ENCODE results near the gene DPP10.

The DPP10 gene

GRCh38 chr2:115746151-115746550 lies 1303.7 kb downstream of the DPP10 start:
- TF ChIP-seq REST (IDR thresholded peaks at IDR 0.05; ENCODE audit: low read depth) (no peak), ZBTB7A (IDR thresholded peaks at IDR 0.05; ENCODE audit: low read depth) (no peak), CEBPB (IDR thresholded peaks at IDR 0.05) (no peak), TCF12 (IDR thresholded peaks at IDR 0.05; ENCODE audit: low read depth) (no peak), USF1 (IDR thresholded peaks at IDR 0.05) (no peak), TAF1 (IDR thresholded peaks at IDR 0.05; ENCODE audit: low read depth) (no peak), NFIC (IDR thresholded peaks at IDR 0.05) (no peak), CREB1 (IDR thresholded peaks at IDR 0.05; ENCODE audit: low read depth) (no peak), TEAD4 (IDR thresholded peaks at IDR 0.05) (no peak), EGR1 (IDR thresholded peaks at IDR 0.05) (no peak), EP300 (IDR thresholded peaks at IDR 0.05; ENCODE audit: borderline replicate concordance) (no peak), FOXM1 (IDR thresholded peaks at IDR 0.05; ENCODE audit: borderline replicate concordance, low read depth) (no peak)
- TF ChIP-seq, protein P1, sequence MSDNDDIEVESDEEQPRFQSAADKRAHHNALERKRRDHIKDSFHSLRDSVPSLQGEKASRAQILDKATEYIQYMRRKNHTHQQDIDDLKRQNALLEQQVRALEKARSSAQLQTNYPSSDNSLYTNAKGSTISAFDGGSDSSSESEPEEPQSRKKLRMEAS (IDR thresholded peaks at IDR 0.05): no peak

DNA sequence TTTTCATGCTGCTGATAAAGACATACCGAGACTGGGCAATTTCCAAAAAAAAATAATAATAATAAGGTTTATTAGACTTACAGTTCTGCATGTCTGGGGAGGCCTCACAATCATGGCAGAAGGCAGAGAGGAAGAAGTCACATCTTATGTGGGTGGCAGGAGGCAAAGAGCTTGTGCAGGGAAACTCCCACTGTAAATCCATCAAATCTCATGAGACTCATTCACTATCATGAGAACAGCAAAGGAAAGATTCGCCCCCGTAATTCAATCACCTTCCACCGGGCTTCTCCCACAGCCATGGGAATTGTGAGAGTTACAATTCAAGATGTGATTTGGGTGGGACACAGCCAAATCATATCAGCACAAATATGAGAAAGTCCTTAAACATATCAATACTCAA lies 1314.8 kb downstream of the DPP10 start:
- TF ChIP-seq EP300 (IDR thresholded peaks at IDR 0.05; ENCODE audit: borderline replicate concordance) (no peak), TAF1 (IDR thresholded peaks at IDR 0.05; ENCODE audit: low read depth) (no peak), TCF12 (IDR thresholded peaks at IDR 0.05; ENCODE audit: low read depth) (no peak), TEAD4 (IDR thresholded peaks at IDR 0.05) (no peak), USF1 (IDR thresholded peaks at IDR 0.05) (no peak)

DNA sequence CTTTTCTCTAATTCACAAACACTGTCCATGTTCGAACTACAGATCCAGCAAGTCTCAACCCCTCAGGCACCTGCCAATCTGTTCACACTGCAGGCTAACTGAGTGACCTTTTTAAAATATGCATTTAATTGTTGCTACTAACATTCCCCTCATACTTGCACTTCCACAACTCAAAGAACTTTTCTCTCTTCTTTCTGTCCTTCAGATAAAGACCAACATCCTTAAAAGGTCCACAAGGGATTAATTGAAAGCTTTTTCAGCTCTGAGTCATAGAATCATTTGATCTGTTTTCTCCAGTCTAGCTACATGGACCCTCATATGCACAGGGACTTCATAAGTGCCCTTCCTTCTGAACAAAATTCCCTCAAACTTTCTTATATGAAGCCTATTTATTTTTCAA lies 1321.2 kb downstream of the DPP10 start:
- TF ChIP-seq TEAD4 (IDR thresholded peaks at IDR 0.05): no peak
- TF ChIP-seq NFIC (IDR thresholded peaks at IDR 0.05): no peak
- TF ChIP-seq REST (IDR thresholded peaks at IDR 0.05; ENCODE audit: low read depth): no peak
- TF ChIP-seq, protein P1 (IDR thresholded peaks at IDR 0.05): no peak
- TF ChIP-seq YY1 (IDR thresholded peaks at IDR 0.05; ENCODE audit: low read depth): no peak

GRCh38 chr2:115771516-115771915 lies 1329.1 kb downstream of the DPP10 start:
- TF ChIP-seq EP300 (IDR thresholded peaks at IDR 0.05; ENCODE audit: borderline replicate concordance) (no peak), REST (IDR thresholded peaks at IDR 0.05; ENCODE audit: low read depth) (no peak), CREB1 (IDR thresholded peaks at IDR 0.05; ENCODE audit: low read depth) (no peak), TAF1 (IDR thresholded peaks at IDR 0.05; ENCODE audit: low read depth) (no peak), TEAD4 (IDR thresholded peaks at IDR 0.05) (no peak)
- TF ChIP-seq, protein P1 (IDR thresholded peaks at IDR 0.05): no peak

GRCh38 chr2:115774361-115774760 lies 1331.9 kb downstream of the DPP10 start:
- TF ChIP-seq USF1 (IDR thresholded peaks at IDR 0.05) (no peak), EGR1 (IDR thresholded peaks at IDR 0.05) (no peak), TCF12 (IDR thresholded peaks at IDR 0.05; ENCODE audit: low read depth) (no peak), RAD21 (IDR thresholded peaks at IDR 0.05; ENCODE audit: low read depth) (no peak), YY1 (IDR thresholded peaks at IDR 0.05; ENCODE audit: low read depth) (no peak), CEBPB (IDR thresholded peaks at IDR 0.05) (no peak), REST (IDR thresholded peaks at IDR 0.05; ENCODE audit: low read depth) (no peak), TEAD4 (IDR thresholded peaks at IDR 0.05) (no peak), ZBTB7A (IDR thresholded peaks at IDR 0.05; ENCODE audit: low read depth) (no peak), CREB1 (IDR thresholded peaks at IDR 0.05; ENCODE audit: low read depth) (no peak), EP300 (IDR thresholded peaks at IDR 0.05; ENCODE audit: borderline replicate concordance) (no peak), TAF1 (IDR thresholded peaks at IDR 0.05; ENCODE audit: low read depth) (no peak), NFIC (IDR thresholded peaks at IDR 0.05) (no peak), FOXM1 (IDR thresholded peaks at IDR 0.05; ENCODE audit: borderline replicate concordance, low read depth) (no peak)
- TF ChIP-seq, protein P1 (IDR thresholded peaks at IDR 0.05): no peak

All from Ishikawa (cell line).